Glutamatergic neuron (in vitro differentiated cells): Measurements from ENCODE around the gene DDX39B. TPM values are rescaled to one million over a fixed set of nuclear protein-coding genes. Genes with fewer than 3 reads are reported as not detected.
"Not testable (repeated sequence)": the region's sequence is repeated elsewhere in the genome, so short reads cannot be mapped to it uniquely, and the experiment has no call there.

Experiments
- DNase-seq: peaks from one replicate; pipeline ENCODE4 v3.0.0; 2022
- H3K27ac Mint-ChIP-seq: one replicate; pipeline ENCODE4 v1.8.0; 2020; ENCODE audit warnings: mild to moderate bottlenecking, mixed read lengths, inconsistent platforms; ENCODE audit not compliant: unreplicated experiment
- H3K27me3 Mint-ChIP-seq: one replicate; pipeline ENCODE4 v1.8.0; 2020; ENCODE audit warnings: mild to moderate bottlenecking, moderate library complexity, mixed read lengths, inconsistent platforms; ENCODE audit not compliant: unreplicated experiment
- H3K36me3 Mint-ChIP-seq: one replicate; pipeline ENCODE4 v1.8.0; 2020; ENCODE audit warnings: mild to moderate bottlenecking, mixed read lengths, inconsistent platforms; ENCODE audit not compliant: unreplicated experiment
- H3K4me1 Mint-ChIP-seq: one replicate; pipeline ENCODE4 v1.8.0; 2020; ENCODE audit warnings: mild to moderate bottlenecking, low read depth, mixed read lengths, inconsistent platforms; ENCODE audit not compliant: unreplicated experiment
- H3K4me3 Mint-ChIP-seq: one replicate; pipeline ENCODE4 v1.8.0; 2020; ENCODE audit warnings: mild to moderate bottlenecking, mixed read lengths, inconsistent platforms; ENCODE audit not compliant: unreplicated experiment
- H3K9me3 Mint-ChIP-seq: one replicate; pipeline ENCODE4 v1.8.0; 2020; ENCODE audit warnings: mild to moderate bottlenecking, moderate library complexity, mixed read lengths, inconsistent platforms; ENCODE audit not compliant: unreplicated experiment
- CTCF ChIP-seq: fragments of 200-600 bp; sonication (generic); IDR thresholded peaks from one replicate; pipeline ENCODE4 v1.5.0; 2021; ENCODE audit not compliant: partially characterized antibody, unreplicated experiment
- total RNA-seq: library from RNA; stranded (reverse); fragmentation: NEBNext Ultra II Directional; extraction: Animal tissue kit (Norgen Biotek cat#: 25700); gene quantifications from one replicate; pipeline ENCODE4 v1.2.1, GENCODE V29; 2021; ENCODE audit not compliant: unreplicated experiment

The DDX39B gene
- total RNA-seq, 1 donor from 2014 or later, result 526 TPM

GRCh38 chr6:31490115-31490873 is 51.5 kb downstream of the DDX39B start:
- Mint-ChIP-seq H3K27ac (no peak overlapping the region), H3K4me1 (peaks cover 2% of the 10 kb centered on the region), H3K9me3 (no peaks in the 10 kb centered on the region), H3K27me3 (peaks cover 2% of the 10 kb centered on the region), H3K36me3 (no peaks in the 10 kb centered on the region), H3K4me3 (no peak overlapping the region)
- TF ChIP-seq CTCF, result no peak
- DNase-seq, result no peak

- Mint-ChIP-seq H3K27me3 (peaks cover 2% of the 10 kb centered on the region), H3K27ac (no peak overlapping the region), H3K4me3 (no peak overlapping the region), H3K36me3 (no peaks in the 10 kb centered on the region), H3K4me1 (peaks cover 2% of the 10 kb centered on the region), H3K9me3 (no peaks in the 10 kb centered on the region)
- no peak for TF ChIP-seq CTCF
- no peak for DNase-seq
Observed at GRCh38 chr6:31489086-31489485, 52.7 kb downstream of the DDX39B start.

GRCh38 chr6:31487674-31488073 is 54.1 kb downstream of the DDX39B start:
- not testable (repeated sequence) for H3K4me3 Mint-ChIP-seq, H3K27me3 Mint-ChIP-seq, H3K4me1 Mint-ChIP-seq, H3K9me3 Mint-ChIP-seq, DNase-seq, H3K36me3 Mint-ChIP-seq
- H3K27ac Mint-ChIP-seq, result peak overlapping the region; percentile 59

- DNase-seq, H3K27ac Mint-ChIP-seq, H3K4me1 Mint-ChIP-seq, H3K36me3 Mint-ChIP-seq, H3K4me3 Mint-ChIP-seq, H3K27me3 Mint-ChIP-seq, H3K9me3 Mint-ChIP-seq: not testable (repeated sequence)
Observed at GRCh38 chr6:31486065-31486837, 55.6 kb downstream of the DDX39B start.

- H3K4me3 Mint-ChIP-seq, result no peak overlapping the region
- no peak for TF ChIP-seq CTCF
- H3K36me3 Mint-ChIP-seq, result no peaks in the 10 kb centered on the region
- DNase-seq, result no peak
- no peaks in the 10 kb centered on the region for H3K27me3 Mint-ChIP-seq
- H3K9me3 Mint-ChIP-seq, result no peaks in the 10 kb centered on the region
- no peak overlapping the region for H3K27ac Mint-ChIP-seq
- no peaks in the 10 kb centered on the region for H3K4me1 Mint-ChIP-seq
Observed at GRCh38 chr6:31485055-31485454, 56.7 kb downstream of the DDX39B start.

- H3K4me1 Mint-ChIP-seq, result peaks cover under 1% of the 10 kb centered on the region
- H3K36me3 Mint-ChIP-seq, result no peaks in the 10 kb centered on the region
- no peak for TF ChIP-seq CTCF
- H3K27ac Mint-ChIP-seq, result no peak overlapping the region
- peaks cover 4% of the 10 kb centered on the region for H3K27me3 Mint-ChIP-seq
- H3K9me3 Mint-ChIP-seq, result no peaks in the 10 kb centered on the region
- DNase-seq, result no peak
- H3K4me3 Mint-ChIP-seq, result no peak overlapping the region
Observed at GRCh38 chr6:31483392-31483791, 58.4 kb downstream of the DDX39B start.
